ENCODE results near the gene CDHR2. TPM values are rescaled to one million over a fixed set of nuclear protein-coding genes. Genes with fewer than 3 reads are reported as not detected.

Gene CDHR2
- total RNA-seq, 1 donor: under 0.01 TPM

GRCh38 chr5:176620333-176620981 lies 71.3 kb downstream of the CDHR2 start:
- peak overlapping the region; percentile 51 for H3K4me2 ChIP-seq (ENCODE audit: insufficient read depth, low read length)
- H3K4me3 ChIP-seq (ENCODE audit: insufficient read depth, low read length): peak overlapping the region; percentile 43
- peak; percentile 88 for DNase-seq (ENCODE audit: insufficient read length, low spot score, missing footprints)

GRCh38 chr5:176621661-176622079 lies 72.5 kb downstream of the CDHR2 start:
- H4K20me1 ChIP-seq (ENCODE audit: insufficient read depth, low read length): no peaks in the 10 kb centered on the region
- no peaks in the 10 kb centered on the region for H3K4me1 ChIP-seq (ENCODE audit: insufficient read depth, low read length)
- H3K4me3 ChIP-seq (ENCODE audit: insufficient read depth, low read length): no peak overlapping the region
- no peak overlapping the region for H2AFZ ChIP-seq (ENCODE audit: low read length)
- H3K9me3 ChIP-seq (ENCODE audit: low read depth, low read length): no peaks in the 10 kb centered on the region
- H3K4me2 ChIP-seq (ENCODE audit: insufficient read depth, low read length): no peak overlapping the region
- TF ChIP-seq, protein P1, sequence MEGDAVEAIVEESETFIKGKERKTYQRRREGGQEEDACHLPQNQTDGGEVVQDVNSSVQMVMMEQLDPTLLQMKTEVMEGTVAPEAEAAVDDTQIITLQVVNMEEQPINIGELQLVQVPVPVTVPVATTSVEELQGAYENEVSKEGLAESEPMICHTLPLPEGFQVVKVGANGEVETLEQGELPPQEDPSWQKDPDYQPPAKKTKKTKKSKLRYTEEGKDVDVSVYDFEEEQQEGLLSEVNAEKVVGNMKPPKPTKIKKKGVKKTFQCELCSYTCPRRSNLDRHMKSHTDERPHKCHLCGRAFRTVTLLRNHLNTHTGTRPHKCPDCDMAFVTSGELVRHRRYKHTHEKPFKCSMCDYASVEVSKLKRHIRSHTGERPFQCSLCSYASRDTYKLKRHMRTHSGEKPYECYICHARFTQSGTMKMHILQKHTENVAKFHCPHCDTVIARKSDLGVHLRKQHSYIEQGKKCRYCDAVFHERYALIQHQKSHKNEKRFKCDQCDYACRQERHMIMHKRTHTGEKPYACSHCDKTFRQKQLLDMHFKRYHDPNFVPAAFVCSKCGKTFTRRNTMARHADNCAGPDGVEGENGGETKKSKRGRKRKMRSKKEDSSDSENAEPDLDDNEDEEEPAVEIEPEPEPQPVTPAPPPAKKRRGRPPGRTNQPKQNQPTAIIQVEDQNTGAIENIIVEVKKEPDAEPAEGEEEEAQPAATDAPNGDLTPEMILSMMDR (IDR thresholded peaks at IDR 0.05; ENCODE audit: extremely low read depth, low read depth, low read length): no peak
- H3K79me2 ChIP-seq (ENCODE audit: insufficient read depth, low read length): no peaks in the 10 kb centered on the region
- no peaks in the 10 kb centered on the region for H3K36me3 ChIP-seq (ENCODE audit: insufficient read depth, low read length)
- H3K27me3 ChIP-seq (ENCODE audit: insufficient read depth, low read length): peaks cover 70% of the 10 kb centered on the region
- H3K27ac ChIP-seq (ENCODE audit: low read depth, low read length): no peak overlapping the region
- peak; percentile 88 for DNase-seq (ENCODE audit: insufficient read length, low spot score, missing footprints)

More at GRCh38 chr5:176620333-176620981, 71.3 kb downstream of the CDHR2 start:
- TF ChIP-seq, protein P1 (IDR thresholded peaks at IDR 0.05; ENCODE audit: extremely low read depth, low read depth, low read length): no peak
- Histone ChIP-seq H4K20me1 (ENCODE audit: insufficient read depth, low read length) (no peaks in the 10 kb centered on the region), H3K27ac (ENCODE audit: low read depth, low read length) (no peak overlapping the region), H3K4me1 (ENCODE audit: insufficient read depth, low read length) (peaks cover under 1% of the 10 kb centered on the region), H3K79me2 (ENCODE audit: insufficient read depth, low read length) (no peaks in the 10 kb centered on the region), H3K9me3 (ENCODE audit: low read depth, low read length) (no peaks in the 10 kb centered on the region), H3K27me3 (ENCODE audit: insufficient read depth, low read length) (peaks cover 69% of the 10 kb centered on the region), H3K36me3 (ENCODE audit: insufficient read depth, low read length) (no peaks in the 10 kb centered on the region), H2AFZ (ENCODE audit: low read length) (no peak overlapping the region)

GRCh38 chr5:176624142-176624541 lies 75.0 kb downstream of the CDHR2 start:
- Histone ChIP-seq H3K36me3 (ENCODE audit: insufficient read depth, low read length) (no peaks in the 10 kb centered on the region), H3K79me2 (ENCODE audit: insufficient read depth, low read length) (no peaks in the 10 kb centered on the region), H4K20me1 (ENCODE audit: insufficient read depth, low read length) (no peaks in the 10 kb centered on the region), H3K4me1 (ENCODE audit: insufficient read depth, low read length) (no peaks in the 10 kb centered on the region), H3K9me3 (ENCODE audit: low read depth, low read length) (no peaks in the 10 kb centered on the region), H3K4me3 (ENCODE audit: insufficient read depth, low read length) (no peak overlapping the region), H3K27me3 (ENCODE audit: insufficient read depth, low read length) (peaks cover 74% of the 10 kb centered on the region), H3K4me2 (ENCODE audit: insufficient read depth, low read length) (no peak overlapping the region), H3K27ac (ENCODE audit: low read depth, low read length) (no peak overlapping the region), H2AFZ (ENCODE audit: low read length) (no peak overlapping the region)
- TF ChIP-seq, protein P1 (IDR thresholded peaks at IDR 0.05; ENCODE audit: extremely low read depth, low read depth, low read length): no peak
- no peak for DNase-seq (ENCODE audit: insufficient read length, low spot score, missing footprints)

GRCh38 chr5:176624938-176625337 lies 75.8 kb downstream of the CDHR2 start:
- Histone ChIP-seq H3K9me3 (ENCODE audit: low read depth, low read length) (no peaks in the 10 kb centered on the region), H3K27me3 (ENCODE audit: insufficient read depth, low read length) (peaks cover 75% of the 10 kb centered on the region), H3K4me1 (ENCODE audit: insufficient read depth, low read length) (no peaks in the 10 kb centered on the region), H3K79me2 (ENCODE audit: insufficient read depth, low read length) (no peaks in the 10 kb centered on the region), H2AFZ (ENCODE audit: low read length) (no peak overlapping the region), H3K27ac (ENCODE audit: low read depth, low read length) (no peak overlapping the region), H3K36me3 (ENCODE audit: insufficient read depth, low read length) (no peaks in the 10 kb centered on the region), H3K4me3 (ENCODE audit: insufficient read depth, low read length) (no peak overlapping the region), H3K4me2 (ENCODE audit: insufficient read depth, low read length) (no peak overlapping the region), H4K20me1 (ENCODE audit: insufficient read depth, low read length) (no peaks in the 10 kb centered on the region)
- DNase-seq (ENCODE audit: insufficient read length, low spot score, missing footprints): no peak
- TF ChIP-seq, protein P1 (IDR thresholded peaks at IDR 0.05; ENCODE audit: extremely low read depth, low read depth, low read length): no peak

Data from osteoblast (primary cell).